ENCODE results near the gene PALM2AKAP2. TPM values are rescaled to one million over a fixed set of nuclear protein-coding genes. Genes with fewer than 3 reads are reported as not detected.
A peak's percentile ranks its signal among the peaks of the same experiment; 100 is the strongest.

The PALM2AKAP2 gene
- total RNA-seq, 1 donor from 2014 or later, result 38.2 TPM

DNA sequence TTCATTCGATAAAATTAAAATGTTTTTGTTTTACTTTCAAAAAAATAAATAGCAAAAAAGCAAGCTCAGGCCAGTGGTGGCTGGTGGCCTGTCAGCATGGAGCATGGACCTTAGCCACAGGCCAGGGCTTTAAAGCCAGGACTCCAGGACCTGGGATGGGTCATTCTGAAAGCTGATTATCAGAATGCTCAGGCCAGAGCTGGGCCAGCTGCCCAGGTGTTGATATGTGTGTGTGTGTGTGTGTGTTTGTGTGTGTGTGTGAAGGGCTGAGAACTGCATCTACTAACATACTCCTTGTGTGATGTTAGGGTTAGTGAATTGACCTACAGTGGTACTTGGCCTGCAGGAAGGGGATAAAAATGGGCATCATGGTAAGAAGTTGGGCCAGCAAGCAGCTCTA, 21.5 kb downstream of the PALM2AKAP2 start:
- intact Hi-C loops (cut with DNase I), result no loop called here
- no peaks in the 10 kb centered on the region for H3K9me3 ChIP-seq
- H3K4me3 ChIP-seq, result no peak overlapping the region
- peak overlapping the region; percentile 96 for H3K27ac ChIP-seq
- H3K27me3 ChIP-seq, result no peaks in the 10 kb centered on the region
- no peaks in the 10 kb centered on the region for H3K36me3 ChIP-seq
- DNase-seq (ENCODE audit: low spot score in 2 of 2), result no peak
- H3K4me1 ChIP-seq, result peaks cover 16 to 67% of the 10 kb centered on the region in 2 donors
- TF ChIP-seq, protein P1, sequence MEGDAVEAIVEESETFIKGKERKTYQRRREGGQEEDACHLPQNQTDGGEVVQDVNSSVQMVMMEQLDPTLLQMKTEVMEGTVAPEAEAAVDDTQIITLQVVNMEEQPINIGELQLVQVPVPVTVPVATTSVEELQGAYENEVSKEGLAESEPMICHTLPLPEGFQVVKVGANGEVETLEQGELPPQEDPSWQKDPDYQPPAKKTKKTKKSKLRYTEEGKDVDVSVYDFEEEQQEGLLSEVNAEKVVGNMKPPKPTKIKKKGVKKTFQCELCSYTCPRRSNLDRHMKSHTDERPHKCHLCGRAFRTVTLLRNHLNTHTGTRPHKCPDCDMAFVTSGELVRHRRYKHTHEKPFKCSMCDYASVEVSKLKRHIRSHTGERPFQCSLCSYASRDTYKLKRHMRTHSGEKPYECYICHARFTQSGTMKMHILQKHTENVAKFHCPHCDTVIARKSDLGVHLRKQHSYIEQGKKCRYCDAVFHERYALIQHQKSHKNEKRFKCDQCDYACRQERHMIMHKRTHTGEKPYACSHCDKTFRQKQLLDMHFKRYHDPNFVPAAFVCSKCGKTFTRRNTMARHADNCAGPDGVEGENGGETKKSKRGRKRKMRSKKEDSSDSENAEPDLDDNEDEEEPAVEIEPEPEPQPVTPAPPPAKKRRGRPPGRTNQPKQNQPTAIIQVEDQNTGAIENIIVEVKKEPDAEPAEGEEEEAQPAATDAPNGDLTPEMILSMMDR (IDR thresholded peaks at IDR 0.05), result no peak

DNA sequence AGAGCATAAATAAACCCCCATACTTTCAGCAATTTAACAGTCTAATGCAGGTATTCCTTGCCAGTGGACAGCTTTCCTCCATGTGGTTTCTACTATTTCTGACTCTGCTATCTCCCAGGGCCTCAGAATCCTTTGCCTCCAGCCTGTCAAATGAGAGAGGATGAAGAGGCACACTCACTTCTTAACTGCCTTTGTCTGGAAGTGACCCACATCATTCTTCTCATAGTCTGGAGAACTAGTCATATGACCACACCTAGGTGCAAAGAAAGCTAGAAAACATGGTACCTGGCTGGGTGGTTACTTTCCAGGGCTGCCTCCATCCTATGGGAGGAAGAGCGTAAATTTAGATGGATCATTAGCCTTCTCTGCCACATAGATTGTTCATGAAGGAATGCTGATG, 22.5 kb downstream of the PALM2AKAP2 start:
- Histone ChIP-seq H3K36me3 (no peaks in the 10 kb centered on the region), H3K27ac (peak overlapping the region; percentile 96), H3K4me1 (peaks cover 16 to 68% of the 10 kb centered on the region in 2 donors), H3K27me3 (no peaks in the 10 kb centered on the region), H3K9me3 (no peaks in the 10 kb centered on the region), H3K4me3 (no peak overlapping the region)
- TF ChIP-seq, protein P1 (IDR thresholded peaks at IDR 0.05), result no peak
- intact Hi-C loops (cut with DNase I), result no loop called here
- DNase-seq (ENCODE audit: low spot score in 2 of 2), result no peak

DNA sequence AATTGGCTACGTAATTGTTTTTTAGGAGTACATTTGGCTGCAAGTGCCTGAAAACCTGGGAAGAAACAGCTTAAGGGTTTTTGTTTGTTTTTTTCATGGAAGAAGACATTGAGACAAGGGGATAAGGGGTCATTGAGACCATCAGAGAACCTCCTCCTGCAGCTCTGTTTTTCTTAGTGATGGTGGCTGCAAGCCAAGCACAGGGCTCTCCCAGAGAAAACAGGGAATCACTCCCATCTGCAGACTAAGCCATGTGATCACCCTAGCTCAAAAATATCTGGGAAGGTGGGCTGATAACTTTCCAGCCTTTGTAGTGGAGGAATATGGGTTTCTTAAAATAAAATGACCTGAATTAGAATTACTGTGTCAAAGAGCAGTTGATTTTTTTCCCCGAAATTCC, 25.1 kb downstream of the PALM2AKAP2 start:
- TF ChIP-seq, protein P1 (IDR thresholded peaks at IDR 0.05), result no peak
- DNase-seq (ENCODE audit: low spot score in 2 of 2), result no peak

DNA sequence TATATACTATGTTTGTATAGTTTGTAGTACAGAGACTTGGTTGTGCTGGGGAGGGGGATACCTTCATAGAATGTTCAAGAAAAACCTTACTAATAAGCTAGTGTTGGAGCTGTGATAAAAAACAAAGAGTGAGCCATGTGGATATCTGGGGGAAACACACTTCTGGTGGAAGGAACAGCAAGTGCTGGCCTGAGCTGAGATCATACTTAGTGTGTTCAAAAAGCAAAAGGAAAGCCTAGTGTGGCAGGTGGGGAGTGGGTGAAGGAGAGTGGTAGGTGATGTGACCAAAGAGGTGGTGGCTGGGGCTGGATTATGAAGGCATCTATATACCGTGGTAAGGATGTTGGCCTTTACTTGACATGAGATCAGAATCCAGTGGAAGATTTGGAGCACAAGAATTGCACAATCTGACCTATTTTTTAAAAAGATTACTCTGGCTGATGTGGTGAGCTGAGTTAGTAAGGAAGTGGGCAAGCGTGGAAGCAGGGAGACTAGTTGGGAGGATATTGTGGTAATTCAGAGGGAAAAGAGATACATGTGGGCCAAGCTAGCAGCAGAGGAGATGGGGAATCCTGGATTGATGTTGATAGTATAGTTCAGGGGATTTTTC, 26.6 kb downstream of the PALM2AKAP2 start:
- Histone ChIP-seq H3K9me3 (no peaks in the 10 kb centered on the region), H3K36me3 (no peaks in the 10 kb centered on the region), H3K27me3 (no peaks in the 10 kb centered on the region), H3K27ac (peak overlapping the region; percentile 71 to 78), H3K4me1 (peaks cover 5 to 37% of the 10 kb centered on the region in 2 donors), H3K4me3 (no peak overlapping the region)
- DNase-seq (ENCODE audit: low spot score in 2 of 2), result peak in 1 of 2 donors; percentile 71
- intact Hi-C loops (cut with DNase I), result no loop called here
- TF ChIP-seq, protein P1 (IDR thresholded peaks at IDR 0.05), result no peak

More for the DNA sequence above, 25.1 kb downstream of the PALM2AKAP2 start:
- peaks cover 8 to 51% of the 10 kb centered on the region in 2 donors for H3K4me1 ChIP-seq
- H3K27ac ChIP-seq, result peak overlapping the region; percentile 20 to 78
- intact Hi-C loops (cut with DNase I), result no loop called here
- no peaks in the 10 kb centered on the region for H3K27me3 ChIP-seq
- no peaks in the 10 kb centered on the region for H3K36me3 ChIP-seq
- no peaks in the 10 kb centered on the region for H3K9me3 ChIP-seq
- no peak overlapping the region for H3K4me3 ChIP-seq

DNA sequence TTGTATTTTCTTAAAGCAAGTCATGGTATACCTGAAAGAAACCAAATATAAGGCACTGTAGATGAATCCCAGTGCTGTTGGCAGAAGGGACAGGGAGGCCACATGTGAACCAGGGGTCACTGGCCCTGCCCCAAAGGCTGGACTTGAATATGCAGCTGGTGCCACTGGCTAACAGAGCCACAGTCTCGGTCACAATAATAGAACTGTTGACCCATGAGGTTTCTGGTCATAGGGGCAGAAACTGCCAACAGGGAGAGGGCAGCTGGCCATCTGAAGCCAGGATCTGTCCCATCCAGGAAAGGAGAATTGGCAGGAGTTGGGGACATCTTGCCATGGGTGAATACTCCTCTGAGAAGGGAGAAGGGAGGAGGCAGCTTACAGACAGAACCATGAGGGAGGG, 31.9 kb downstream of the PALM2AKAP2 start:
- DNase-seq (ENCODE audit: low spot score in 2 of 2), result no peak
- Histone ChIP-seq H3K36me3 (no peaks in the 10 kb centered on the region), H3K27ac (no peak overlapping the region), H3K9me3 (no peaks in the 10 kb centered on the region), H3K4me3 (no peak overlapping the region), H3K4me1 (peaks cover under 1 to 24% of the 10 kb centered on the region in 2 donors), H3K27me3 (no peaks in the 10 kb centered on the region)
- TF ChIP-seq, protein P1 (IDR thresholded peaks at IDR 0.05), result no peak
- intact Hi-C loops (cut with DNase I), result no loop called here

Measured in ascending aorta (tissue), 2 donors.